OCI-M2 (cell line): Measurements from ENCODE around the gene TMEM165.

Experiments used
- DNase-seq: peaks from one replicate; lab custom pipeline; 2025; ENCODE audit not compliant: unreplicated experiment; lab: John Stamatoyannopoulos, UW

TMEM165 gene

GRCh38 chr4:55447108-55447708, 51.5 kb downstream of the TMEM165 start:
- no peak for DNase-seq

- no peak for DNase-seq
Observed at GRCh38 chr4:55447831-55448230, 52.1 kb downstream of the TMEM165 start.

- DNase-seq, result no peak
Observed at GRCh38 chr4:55450566-55450965, 54.8 kb downstream of the TMEM165 start.

GRCh38 chr4:55458164-55458563, 62.4 kb downstream of the TMEM165 start:
- DNase-seq, result no peak

- DNase-seq, result no peak
Observed at GRCh38 chr4:55458611-55459010, 62.9 kb downstream of the TMEM165 start.

- DNase-seq, result no peak
Observed at GRCh38 chr4:55466001-55466400, 70.2 kb downstream of the TMEM165 start.

- DNase-seq, result no peak
Observed at GRCh38 chr4:55468724-55469123, 73.0 kb downstream of the TMEM165 start.

- DNase-seq, result no peak
Observed at GRCh38 chr4:55469979-55470378, 74.2 kb downstream of the TMEM165 start.
